SK-N-SH treated with all-trans-retinoic acid at 6 μM for 48 hours (cell line): ENCODE data around the gene RSF1.

Experiments used
- ATAC-seq: fragments of 200-7000 bp; cut with Tn5 transposase; 3 replicates; pipeline ENCODE4 v1.9.1; 2020; ENCODE audit warnings: mild to moderate bottlenecking, moderate library complexity
- BACH2 ChIP-seq: fragments of 250-450 bp; sonication (Bioruptor Pico); IDR thresholded peaks from 2 replicates; pipeline ENCODE4 v1.9.0; 2021; ENCODE audit warnings: mild to moderate bottlenecking, borderline replicate concordance
- CSDC2 ChIP-seq: fragments of 250-450 bp; sonication (Bioruptor Pico); IDR thresholded peaks from 2 replicates; pipeline ENCODE4 v1.5.0; 2020; ENCODE audit warnings: mild to moderate bottlenecking, moderate library complexity
- ESRRG ChIP-seq: fragments of 250-450 bp; sonication (Bioruptor Pico); IDR thresholded peaks from 2 replicates; pipeline ENCODE4 v1.6.1; 2021; ENCODE audit warnings: mild to moderate bottlenecking
- ISL1 ChIP-seq: fragments of 250-450 bp; sonication (Bioruptor Pico); IDR thresholded peaks from 2 replicates; pipeline ENCODE4 v2.1.2; 2022; ENCODE audit warnings: mild to moderate bottlenecking, moderate library complexity
- OSR1 ChIP-seq: fragments of 250-450 bp; sonication (Bioruptor Pico); IDR thresholded peaks from 2 replicates; pipeline ENCODE4 v1.8.0; 2022; ENCODE audit warnings: moderate library complexity, mild to moderate bottlenecking, inconsistent platforms
- PPARA ChIP-seq: fragments of 250-450 bp; sonication (Bioruptor Pico); IDR thresholded peaks from 2 replicates; pipeline ENCODE4 v1.5.0; 2020; ENCODE audit warnings: mild to moderate bottlenecking, borderline replicate concordance
- RARB ChIP-seq: fragments of 250-450 bp; sonication (Bioruptor Pico); IDR thresholded peaks from 2 replicates; pipeline ENCODE4 v1.8.0; 2021; ENCODE audit warnings: mild to moderate bottlenecking, moderate library complexity
- SNAI2 ChIP-seq: fragments of 250-450 bp; sonication (Bioruptor Pico); IDR thresholded peaks from 2 replicates; pipeline ENCODE4 v1.5.0; 2020; ENCODE audit warnings: mild to moderate bottlenecking, moderate library complexity
- ZC3H10 ChIP-seq: fragments of 250-450 bp; sonication (Bioruptor Pico); IDR thresholded peaks from 2 replicates; pipeline ENCODE4 v1.5.1; 2021; ENCODE audit warnings: mild to moderate bottlenecking, moderate library complexity
- ZFP3 ChIP-seq: fragments of 250-450 bp; sonication (Bioruptor Pico); IDR thresholded peaks from 2 replicates; pipeline ENCODE4 v1.5.0; 2020; ENCODE audit warnings: mild to moderate bottlenecking, moderate library complexity
- ZFP30 ChIP-seq: fragments of 450-650 bp; formaldehyde crosslinking; IDR thresholded peaks from 2 replicates; pipeline ENCODE4 v1.5.0; 2022; ENCODE audit warnings: mild to moderate bottlenecking, moderate library complexity
- ZNF565 ChIP-seq: fragments of 450-650 bp; formaldehyde crosslinking; conservative IDR thresholded peaks from 2 replicates; pipeline ENCODE4 v1.5.0; 2020; ENCODE audit warnings: low read depth, mild to moderate bottlenecking, moderate library complexity
- ZNF70 ChIP-seq: fragments of 450-650 bp; formaldehyde crosslinking; IDR thresholded peaks from 2 replicates; pipeline ENCODE4 v1.5.0; 2020; ENCODE audit warnings: mild to moderate bottlenecking, moderate library complexity
- ZNF8 ChIP-seq: fragments of 450-650 bp; formaldehyde crosslinking; IDR thresholded peaks from 2 replicates; pipeline ENCODE4 v1.5.0; 2020; ENCODE audit warnings: mild to moderate bottlenecking, moderate library complexity
- TF ChIP-seq, protein P1 (sequence below): fragments of 250-450 bp; sonication (Bioruptor Pico); IDR thresholded peaks from 2 replicates; pipeline ENCODE4 v1.5.1; 2020; ENCODE audit warnings: low read depth, mild to moderate bottlenecking, moderate library complexity
- TF ChIP-seq, protein P2 (sequence below): fragments of 250-450 bp; sonication (Bioruptor Pico); IDR thresholded peaks from 2 replicates; pipeline ENCODE4 v1.8.0; 2020; ENCODE audit warnings: mild to moderate bottlenecking, moderate library complexity, borderline replicate concordance
- TF ChIP-seq, protein P3 (sequence below): fragments of 250-450 bp; sonication (Bioruptor Pico); IDR thresholded peaks from 2 replicates; pipeline ENCODE4 v1.5.0; 2020; ENCODE audit warnings: mild to moderate bottlenecking, moderate library complexity
- TF ChIP-seq, protein P4 (sequence below): fragments of 250-450 bp; sonication (Bioruptor Pico); IDR thresholded peaks from 2 replicates; pipeline ENCODE4 v1.8.0; 2021; ENCODE audit warnings: low read depth, mild to moderate bottlenecking, moderate library complexity, borderline replicate concordance

RSF1 gene

DNA sequence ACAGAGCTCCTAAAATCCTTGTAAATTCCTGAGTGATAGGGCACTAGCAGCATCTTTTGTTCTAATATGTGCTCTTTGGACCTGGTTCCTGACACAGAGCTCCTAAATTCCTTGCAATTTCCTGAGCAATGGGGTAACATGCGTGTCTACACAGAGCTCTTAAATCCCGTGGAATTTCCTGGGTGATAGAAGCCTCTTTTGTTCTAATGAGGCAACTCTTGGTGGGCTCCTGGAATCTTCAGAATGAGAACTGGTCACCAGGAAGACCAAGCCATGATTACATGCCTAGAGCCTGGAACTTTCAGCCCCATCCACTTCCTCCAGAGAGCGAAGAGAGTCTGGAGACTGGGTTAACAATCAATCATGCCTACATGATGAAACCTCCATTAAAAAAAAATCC lies 19.0 kb downstream of the RSF1 start:
- no peak for ATAC-seq
- TF ChIP-seq SNAI2, result no peak

DNA sequence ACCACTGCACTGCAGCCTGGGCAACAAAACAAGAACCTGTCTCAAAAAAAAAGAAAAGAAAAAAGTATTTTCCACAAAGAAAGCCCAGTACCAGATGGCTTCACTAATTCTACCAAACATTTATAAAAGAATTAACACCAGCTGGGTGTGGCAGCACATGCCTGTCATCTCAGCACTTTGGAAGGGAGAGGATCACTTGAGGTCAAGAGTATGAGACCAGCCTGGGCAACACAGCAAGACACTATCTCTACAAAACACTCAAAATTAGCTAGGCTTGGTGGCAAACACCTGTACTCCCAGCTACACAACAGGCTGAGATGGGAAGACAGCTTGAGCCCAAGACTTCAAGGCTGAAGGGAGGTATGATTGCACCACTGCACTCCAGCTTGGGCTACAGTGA lies 20.1 kb downstream of the RSF1 start:
- TF ChIP-seq ZFP30 (CRISPR knock-in tag) (no peak), ESRRG (CRISPR knock-in tag) (no peak), CSDC2 (no peak)
- TF ChIP-seq, protein P1, sequence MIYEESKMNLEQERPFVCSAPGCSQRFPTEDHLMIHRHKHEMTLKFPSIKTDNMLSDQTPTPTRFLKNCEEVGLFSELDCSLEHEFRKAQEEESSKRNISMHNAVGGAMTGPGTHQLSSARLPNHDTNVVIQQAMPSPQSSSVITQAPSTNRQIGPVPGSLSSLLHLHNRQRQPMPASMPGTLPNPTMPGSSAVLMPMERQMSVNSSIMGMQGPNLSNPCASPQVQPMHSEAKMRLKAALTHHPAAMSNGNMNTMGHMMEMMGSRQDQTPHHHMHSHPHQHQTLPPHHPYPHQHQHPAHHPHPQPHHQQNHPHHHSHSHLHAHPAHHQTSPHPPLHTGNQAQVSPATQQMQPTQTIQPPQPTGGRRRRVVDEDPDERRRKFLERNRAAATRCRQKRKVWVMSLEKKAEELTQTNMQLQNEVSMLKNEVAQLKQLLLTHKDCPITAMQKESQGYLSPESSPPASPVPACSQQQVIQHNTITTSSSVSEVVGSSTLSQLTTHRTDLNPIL (CRISPR knock-in tag), result no peak
- no peak for ATAC-seq

DNA sequence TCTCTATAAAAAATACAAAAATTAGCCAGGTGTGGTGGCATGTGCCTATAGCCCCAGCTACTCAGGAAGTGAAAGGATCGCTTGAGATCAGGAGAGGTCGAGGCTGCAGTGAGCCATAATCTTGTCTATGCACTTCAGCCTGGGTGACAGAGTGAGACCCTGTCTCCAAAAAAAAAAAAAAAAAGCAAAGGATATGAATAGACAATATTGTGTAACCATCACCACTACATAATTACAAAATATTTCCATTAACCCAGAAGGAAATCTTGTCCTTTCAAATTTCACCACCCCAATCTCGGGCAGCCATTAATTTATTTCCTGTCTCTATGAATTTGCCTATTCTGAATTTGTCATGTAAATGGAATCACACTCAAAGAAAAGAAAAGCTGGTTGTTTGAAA lies 21.2 kb downstream of the RSF1 start:
- ATAC-seq, result no peak
- TF ChIP-seq ZNF8, result no peak
- TF ChIP-seq ZC3H10 (CRISPR knock-in tag), result no peak
- no peak for TF ChIP-seq ZNF70
- no peak for TF ChIP-seq PPARA (CRISPR knock-in tag)
- TF ChIP-seq OSR1 (CRISPR knock-in tag), result no peak
- TF ChIP-seq ZNF565, result no peak
- TF ChIP-seq ISL1 (CRISPR knock-in tag), result no peak
- no peak for TF ChIP-seq CSDC2
- TF ChIP-seq, protein P1 (CRISPR knock-in tag), result no peak
- TF ChIP-seq, protein P2, sequence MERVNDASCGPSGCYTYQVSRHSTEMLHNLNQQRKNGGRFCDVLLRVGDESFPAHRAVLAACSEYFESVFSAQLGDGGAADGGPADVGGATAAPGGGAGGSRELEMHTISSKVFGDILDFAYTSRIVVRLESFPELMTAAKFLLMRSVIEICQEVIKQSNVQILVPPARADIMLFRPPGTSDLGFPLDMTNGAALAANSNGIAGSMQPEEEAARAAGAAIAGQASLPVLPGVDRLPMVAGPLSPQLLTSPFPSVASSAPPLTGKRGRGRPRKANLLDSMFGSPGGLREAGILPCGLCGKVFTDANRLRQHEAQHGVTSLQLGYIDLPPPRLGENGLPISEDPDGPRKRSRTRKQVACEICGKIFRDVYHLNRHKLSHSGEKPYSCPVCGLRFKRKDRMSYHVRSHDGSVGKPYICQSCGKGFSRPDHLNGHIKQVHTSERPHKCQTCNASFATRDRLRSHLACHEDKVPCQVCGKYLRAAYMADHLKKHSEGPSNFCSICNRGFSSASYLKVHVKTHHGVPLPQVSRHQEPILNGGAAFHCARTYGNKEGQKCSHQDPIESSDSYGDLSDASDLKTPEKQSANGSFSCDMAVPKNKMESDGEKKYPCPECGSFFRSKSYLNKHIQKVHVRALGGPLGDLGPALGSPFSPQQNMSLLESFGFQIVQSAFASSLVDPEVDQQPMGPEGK, result no peak
- TF ChIP-seq, all 23 proteins: peak for 0

DNA sequence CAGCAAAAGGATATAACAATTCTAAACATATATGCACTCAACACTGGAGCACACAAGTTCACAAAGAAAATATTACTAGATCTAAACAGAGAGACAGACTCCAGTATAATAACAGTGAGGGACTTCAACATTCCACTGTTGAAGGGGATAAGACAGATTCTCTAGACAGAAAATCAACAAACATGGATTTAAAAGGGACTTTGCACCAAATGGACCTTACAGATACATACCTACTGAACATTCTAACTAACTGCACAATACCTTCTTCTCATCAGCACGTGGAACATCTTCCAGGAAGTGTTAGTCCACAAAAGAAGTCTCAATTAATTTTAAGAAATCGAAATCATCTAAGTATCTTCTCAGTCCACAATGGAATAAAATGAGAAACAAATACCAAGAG lies 26.6 kb downstream of the RSF1 start:
- TF ChIP-seq SNAI2 (no peak), RARB (no peak), ZFP30 (CRISPR knock-in tag) (no peak), ZFP3 (CRISPR knock-in tag) (no peak), BACH2 (CRISPR knock-in tag) (no peak), ZNF565 (no peak), ZNF70 (no peak), ISL1 (CRISPR knock-in tag) (no peak), OSR1 (CRISPR knock-in tag) (no peak), ZNF8 (no peak), ESRRG (CRISPR knock-in tag) (no peak)
- TF ChIP-seq, protein P1 (CRISPR knock-in tag), result no peak
- TF ChIP-seq, protein P3, sequence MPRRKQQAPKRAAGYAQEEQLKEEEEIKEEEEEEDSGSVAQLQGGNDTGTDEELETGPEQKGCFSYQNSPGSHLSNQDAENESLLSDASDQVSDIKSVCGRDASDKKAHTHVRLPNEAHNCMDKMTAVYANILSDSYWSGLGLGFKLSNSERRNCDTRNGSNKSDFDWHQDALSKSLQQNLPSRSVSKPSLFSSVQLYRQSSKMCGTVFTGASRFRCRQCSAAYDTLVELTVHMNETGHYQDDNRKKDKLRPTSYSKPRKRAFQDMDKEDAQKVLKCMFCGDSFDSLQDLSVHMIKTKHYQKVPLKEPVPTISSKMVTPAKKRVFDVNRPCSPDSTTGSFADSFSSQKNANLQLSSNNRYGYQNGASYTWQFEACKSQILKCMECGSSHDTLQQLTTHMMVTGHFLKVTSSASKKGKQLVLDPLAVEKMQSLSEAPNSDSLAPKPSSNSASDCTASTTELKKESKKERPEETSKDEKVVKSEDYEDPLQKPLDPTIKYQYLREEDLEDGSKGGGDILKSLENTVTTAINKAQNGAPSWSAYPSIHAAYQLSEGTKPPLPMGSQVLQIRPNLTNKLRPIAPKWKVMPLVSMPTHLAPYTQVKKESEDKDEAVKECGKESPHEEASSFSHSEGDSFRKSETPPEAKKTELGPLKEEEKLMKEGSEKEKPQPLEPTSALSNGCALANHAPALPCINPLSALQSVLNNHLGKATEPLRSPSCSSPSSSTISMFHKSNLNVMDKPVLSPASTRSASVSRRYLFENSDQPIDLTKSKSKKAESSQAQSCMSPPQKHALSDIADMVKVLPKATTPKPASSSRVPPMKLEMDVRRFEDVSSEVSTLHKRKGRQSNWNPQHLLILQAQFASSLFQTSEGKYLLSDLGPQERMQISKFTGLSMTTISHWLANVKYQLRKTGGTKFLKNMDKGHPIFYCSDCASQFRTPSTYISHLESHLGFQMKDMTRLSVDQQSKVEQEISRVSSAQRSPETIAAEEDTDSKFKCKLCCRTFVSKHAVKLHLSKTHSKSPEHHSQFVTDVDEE, result no peak
- TF ChIP-seq, protein P4, sequence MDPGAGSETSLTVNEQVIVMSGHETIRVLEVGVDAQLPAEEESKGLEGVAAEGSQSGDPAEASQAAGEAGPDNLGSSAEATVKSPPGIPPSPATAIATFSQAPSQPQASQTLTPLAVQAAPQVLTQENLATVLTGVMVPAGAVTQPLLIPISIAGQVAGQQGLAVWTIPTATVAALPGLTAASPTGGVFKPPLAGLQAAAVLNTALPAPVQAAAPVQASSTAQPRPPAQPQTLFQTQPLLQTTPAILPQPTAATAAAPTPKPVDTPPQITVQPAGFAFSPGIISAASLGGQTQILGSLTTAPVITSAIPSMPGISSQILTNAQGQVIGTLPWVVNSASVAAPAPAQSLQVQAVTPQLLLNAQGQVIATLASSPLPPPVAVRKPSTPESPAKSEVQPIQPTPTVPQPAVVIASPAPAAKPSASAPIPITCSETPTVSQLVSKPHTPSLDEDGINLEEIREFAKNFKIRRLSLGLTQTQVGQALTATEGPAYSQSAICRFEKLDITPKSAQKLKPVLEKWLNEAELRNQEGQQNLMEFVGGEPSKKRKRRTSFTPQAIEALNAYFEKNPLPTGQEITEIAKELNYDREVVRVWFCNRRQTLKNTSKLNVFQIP (CRISPR knock-in tag), result no peak
- TF ChIP-seq, all 23 proteins: peak for 0
- ATAC-seq, result no peak
